ENCODE results near the gene DDC.
A peak's percentile ranks its signal among the peaks of the same experiment; 100 is the strongest.
"Not testable (repeated sequence)": the region's sequence is repeated elsewhere in the genome, so short reads cannot be mapped to it uniquely, and the experiment has no call there.

DDC gene

DNA sequence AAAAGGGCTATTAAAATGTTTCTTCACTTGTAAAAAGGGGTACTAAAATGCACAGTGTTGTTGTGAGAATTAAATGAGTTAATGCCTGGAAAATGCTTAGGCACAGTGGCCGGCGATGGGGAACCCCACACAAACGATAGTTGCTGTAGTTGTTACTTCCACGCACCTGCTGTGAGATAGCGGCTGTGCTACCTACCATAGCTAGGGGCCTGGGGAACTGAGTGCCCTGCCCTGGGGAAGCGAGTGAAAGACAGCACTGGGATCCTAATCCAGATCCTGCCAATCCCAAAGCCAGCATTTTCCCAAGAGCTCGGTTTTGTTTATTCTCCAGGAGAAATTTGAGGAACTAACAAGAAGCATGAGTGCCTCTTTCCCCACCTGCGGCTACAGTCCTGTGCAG, 27.8 kb downstream of the DDC start:
- no peak for DNase-seq
- in situ Hi-C loops (cut with HindIII; ENCODE audit: low pct_ligation_motif_present, low pct_unique_long_range_greater_than_20kb, low sequenced_read_pairs): no loop called here

- in situ Hi-C loops (cut with HindIII; ENCODE audit: low pct_ligation_motif_present, low pct_unique_long_range_greater_than_20kb, low sequenced_read_pairs): not testable (repeated sequence)
- DNase-seq: peak; percentile 11
Observed at GRCh38 chr7:50535291-50535711, 29.9 kb downstream of the DDC start.

GRCh38 chr7:50534690-50535290, 30.4 kb downstream of the DDC start:
- DNase-seq: peak; percentile 97

GRCh38 chr7:50533866-50534265, 31.3 kb downstream of the DDC start:
- DNase-seq: no peak
- in situ Hi-C loops (cut with HindIII; ENCODE audit: low pct_ligation_motif_present, low pct_unique_long_range_greater_than_20kb, low sequenced_read_pairs): no loop called here

More at GRCh38 chr7:50534690-50535290, 30.4 kb downstream of the DDC start:
- in situ Hi-C loops (cut with HindIII; ENCODE audit: low pct_ligation_motif_present, low pct_unique_long_range_greater_than_20kb, low sequenced_read_pairs): no loop called here

GRCh38 chr7:50531928-50532327, 33.3 kb downstream of the DDC start:
- DNase-seq: no peak

DNA sequence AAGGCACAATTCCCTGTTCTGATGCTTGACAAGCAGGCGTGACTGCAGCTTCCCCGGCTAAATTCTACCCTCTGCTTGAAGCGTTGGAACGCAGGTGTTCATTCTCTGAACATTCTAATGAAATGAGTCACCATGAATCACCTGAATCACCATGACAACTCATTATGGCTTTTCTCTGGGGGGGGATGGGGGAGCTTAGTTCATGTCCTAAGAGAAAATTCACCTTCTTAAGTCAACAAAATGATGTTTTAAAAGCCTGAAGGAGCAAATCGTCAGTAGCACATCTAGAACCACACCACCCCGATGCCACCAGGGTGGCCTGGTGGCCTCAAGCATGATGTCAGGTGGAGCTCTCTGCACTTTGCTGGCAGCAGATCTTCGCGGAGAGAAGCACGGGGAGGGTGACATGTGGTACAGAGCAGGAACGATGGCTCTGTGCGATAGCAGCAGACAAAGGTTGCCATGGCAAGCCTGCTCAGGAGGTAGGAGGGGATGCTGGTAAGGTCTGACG, 33.7 kb downstream of the DDC start:
- peak; percentile 57 for DNase-seq
- in situ Hi-C loops (cut with HindIII; ENCODE audit: low pct_ligation_motif_present, low pct_unique_long_range_greater_than_20kb, low sequenced_read_pairs): no loop called here

More at GRCh38 chr7:50531928-50532327, 33.3 kb downstream of the DDC start:
- in situ Hi-C loops (cut with HindIII; ENCODE audit: low pct_ligation_motif_present, low pct_unique_long_range_greater_than_20kb, low sequenced_read_pairs): no loop called here

GRCh38 chr7:50530766-50531165, 34.4 kb downstream of the DDC start:
- in situ Hi-C loops (cut with HindIII; ENCODE audit: low pct_ligation_motif_present, low pct_unique_long_range_greater_than_20kb, low sequenced_read_pairs): no loop called here
- DNase-seq: no peak

DNA sequence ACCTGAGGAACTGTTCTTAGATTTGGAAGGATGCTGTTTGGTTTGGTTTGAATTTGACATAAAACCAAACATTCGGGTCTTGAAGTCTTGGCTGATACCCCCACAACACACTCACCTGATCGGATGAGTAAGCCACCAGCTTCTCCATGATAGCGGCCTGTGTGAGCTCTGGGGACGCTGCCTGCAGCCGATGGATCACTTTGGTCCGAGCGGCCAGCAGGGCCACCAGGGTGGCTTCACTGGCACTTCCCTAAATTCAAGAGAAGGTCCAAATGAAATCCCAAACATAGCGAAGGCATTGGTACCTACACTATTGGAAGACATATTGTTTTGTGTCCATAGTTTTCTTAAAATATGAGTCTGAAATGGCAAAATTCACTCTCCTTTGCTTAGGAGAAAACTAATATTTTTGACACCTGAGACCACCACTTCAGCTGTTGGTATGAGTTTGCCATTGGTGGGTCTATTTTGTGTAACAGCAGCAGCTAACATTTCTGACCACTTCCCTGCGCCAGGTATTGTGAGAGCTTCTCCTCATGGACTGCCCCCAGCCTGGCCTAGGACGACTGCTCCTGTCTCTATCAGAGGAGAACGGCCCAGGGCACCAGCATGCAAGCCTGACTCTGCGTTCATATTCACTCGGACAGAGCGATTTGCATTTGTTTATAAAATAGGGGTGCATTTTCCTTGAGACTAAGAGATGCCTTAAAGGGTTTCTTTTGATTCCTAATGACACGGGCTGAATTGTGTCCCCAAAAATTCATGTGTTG, 35.9 kb downstream of the DDC start:
- DNase-seq: no peak
- in situ Hi-C loops (cut with HindIII; ENCODE audit: low pct_ligation_motif_present, low pct_unique_long_range_greater_than_20kb, low sequenced_read_pairs): no loop called here

- in situ Hi-C loops (cut with HindIII; ENCODE audit: low pct_ligation_motif_present, low pct_unique_long_range_greater_than_20kb, low sequenced_read_pairs): no loop called here
- DNase-seq: no peak
Observed at GRCh38 chr7:50528266-50529092, 36.7 kb downstream of the DDC start.

DNA sequence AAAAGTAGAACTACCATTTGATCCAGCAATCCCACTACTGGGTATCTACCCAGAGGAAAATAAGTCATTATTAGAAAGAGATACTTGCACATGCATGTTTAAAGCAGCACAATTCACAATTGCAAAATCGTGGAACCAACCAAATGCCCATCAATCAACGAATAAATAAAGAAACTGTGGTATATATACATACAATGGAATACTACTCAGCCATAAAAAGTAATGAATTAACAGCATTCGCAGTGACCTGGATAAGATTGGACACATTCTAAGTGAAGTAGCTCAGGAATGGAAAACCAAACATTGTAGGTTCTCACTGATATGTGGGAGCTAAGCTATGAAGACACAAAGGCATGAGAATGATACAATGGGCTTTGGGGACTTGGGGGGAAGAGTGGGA, 45.9 kb downstream of the DDC start:
- in situ Hi-C loops (cut with HindIII; ENCODE audit: low pct_ligation_motif_present, low pct_unique_long_range_greater_than_20kb, low sequenced_read_pairs); DNase-seq: not testable (repeated sequence)

GRCh38 chr7:50513166-50513871, 51.9 kb downstream of the DDC start:
- DNase-seq: no peak
- in situ Hi-C loops (cut with HindIII; ENCODE audit: low pct_ligation_motif_present, low pct_unique_long_range_greater_than_20kb, low sequenced_read_pairs): no loop called here

DNA sequence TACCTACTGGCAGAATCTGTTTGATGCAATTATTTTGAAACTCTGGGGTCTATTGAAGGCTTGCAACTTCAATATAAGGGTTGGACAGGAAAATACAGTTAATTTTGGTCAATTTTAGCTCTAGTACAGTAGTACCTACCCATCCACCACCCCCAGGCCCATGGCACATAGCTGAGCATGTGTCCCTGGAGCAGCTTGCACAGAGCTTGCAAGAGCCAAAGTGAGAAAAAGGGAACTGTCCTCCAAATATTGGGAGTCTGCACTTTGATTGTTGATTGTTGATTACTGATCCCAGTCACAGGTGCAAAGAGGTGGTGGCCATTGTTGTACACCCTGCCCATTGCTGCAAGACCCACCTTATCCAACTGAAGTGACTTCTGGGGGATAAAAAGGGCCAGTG, 52.8 kb downstream of the DDC start:
- DNase-seq: no peak
- in situ Hi-C loops (cut with HindIII; ENCODE audit: low pct_ligation_motif_present, low pct_unique_long_range_greater_than_20kb, low sequenced_read_pairs): no loop called here

DNA sequence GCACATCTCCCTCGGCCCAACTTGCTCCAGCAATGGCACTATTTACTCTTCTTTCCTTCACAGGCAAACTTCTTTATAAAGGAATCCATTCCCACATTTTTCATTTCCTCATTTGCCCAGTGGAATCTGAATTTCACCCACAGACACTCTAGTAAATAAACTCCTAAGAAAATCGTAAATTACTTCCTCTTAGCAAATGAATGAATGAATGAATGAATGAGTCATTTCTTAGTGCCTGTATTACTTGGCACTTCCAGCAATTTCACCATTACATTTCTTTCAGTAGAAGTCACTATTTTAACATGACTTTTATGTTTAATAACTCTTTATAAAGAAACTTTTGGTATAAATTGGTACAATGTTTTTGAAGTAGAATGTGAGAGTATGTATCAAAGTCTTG, 55.7 kb downstream of the DDC start:
- in situ Hi-C loops (cut with HindIII; ENCODE audit: low pct_ligation_motif_present, low pct_unique_long_range_greater_than_20kb, low sequenced_read_pairs): no loop called here

DNA sequence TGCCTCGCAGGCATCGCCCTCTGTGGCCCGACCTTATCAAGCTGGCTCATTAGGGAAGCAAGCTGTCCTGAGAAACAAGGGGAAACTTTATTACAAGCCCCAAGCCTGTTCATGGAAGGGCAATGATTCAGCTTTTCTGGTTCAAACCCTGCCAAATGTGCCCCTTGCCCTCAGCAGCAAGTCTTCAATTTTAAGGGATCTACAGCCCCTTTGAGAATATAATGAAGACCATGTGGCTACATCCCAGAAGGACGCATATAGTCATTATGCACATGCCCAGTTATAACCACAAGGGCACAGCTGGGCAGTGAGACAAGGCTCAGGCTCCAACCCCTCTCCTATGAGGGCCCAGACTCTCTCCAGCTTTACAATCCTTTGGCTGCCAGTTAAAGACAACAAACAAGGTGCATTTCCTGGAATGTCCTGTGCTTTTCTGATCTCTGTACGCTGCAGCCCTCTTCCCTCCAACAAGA, 56.7 kb downstream of the DDC start:
- no peak for DNase-seq
- in situ Hi-C loops (cut with HindIII; ENCODE audit: low pct_ligation_motif_present, low pct_unique_long_range_greater_than_20kb, low sequenced_read_pairs): no loop called here

More for the DNA sequence above, 55.7 kb downstream of the DDC start:
- DNase-seq: no peak

GRCh38 chr7:50507898-50508470, 57.2 kb downstream of the DDC start:
- no peak for DNase-seq
- in situ Hi-C loops (cut with HindIII; ENCODE audit: low pct_ligation_motif_present, low pct_unique_long_range_greater_than_20kb, low sequenced_read_pairs): no loop called here

- in situ Hi-C loops (cut with HindIII; ENCODE audit: low pct_ligation_motif_present, low pct_unique_long_range_greater_than_20kb, low sequenced_read_pairs): no loop called here
- no peak for DNase-seq
Observed at GRCh38 chr7:50505553-50506210, 59.5 kb downstream of the DDC start.

- in situ Hi-C loops (cut with HindIII; ENCODE audit: low pct_ligation_motif_present, low pct_unique_long_range_greater_than_20kb, low sequenced_read_pairs): no loop called here
- no peak for DNase-seq
Observed at GRCh38 chr7:50504646-50505546, 60.3 kb downstream of the DDC start.
